Activated CD8-positive, alpha-beta memory T cell treated with anti-CD3 and anti-CD28 coated beads for 1 hour (primary cell): ENCODE measurements around the gene R3HDM2.

ENCODE experiments used
- DNase-seq, 2 donors: peaks; one replicate each; pipeline ENCODE4 v3.0.0-alpha.2; 2020; ENCODE audit warnings: low read depth in 1 of 2; ENCODE audit errors: extremely low read depth in 1 of 2

Gene R3HDM2

DNA sequence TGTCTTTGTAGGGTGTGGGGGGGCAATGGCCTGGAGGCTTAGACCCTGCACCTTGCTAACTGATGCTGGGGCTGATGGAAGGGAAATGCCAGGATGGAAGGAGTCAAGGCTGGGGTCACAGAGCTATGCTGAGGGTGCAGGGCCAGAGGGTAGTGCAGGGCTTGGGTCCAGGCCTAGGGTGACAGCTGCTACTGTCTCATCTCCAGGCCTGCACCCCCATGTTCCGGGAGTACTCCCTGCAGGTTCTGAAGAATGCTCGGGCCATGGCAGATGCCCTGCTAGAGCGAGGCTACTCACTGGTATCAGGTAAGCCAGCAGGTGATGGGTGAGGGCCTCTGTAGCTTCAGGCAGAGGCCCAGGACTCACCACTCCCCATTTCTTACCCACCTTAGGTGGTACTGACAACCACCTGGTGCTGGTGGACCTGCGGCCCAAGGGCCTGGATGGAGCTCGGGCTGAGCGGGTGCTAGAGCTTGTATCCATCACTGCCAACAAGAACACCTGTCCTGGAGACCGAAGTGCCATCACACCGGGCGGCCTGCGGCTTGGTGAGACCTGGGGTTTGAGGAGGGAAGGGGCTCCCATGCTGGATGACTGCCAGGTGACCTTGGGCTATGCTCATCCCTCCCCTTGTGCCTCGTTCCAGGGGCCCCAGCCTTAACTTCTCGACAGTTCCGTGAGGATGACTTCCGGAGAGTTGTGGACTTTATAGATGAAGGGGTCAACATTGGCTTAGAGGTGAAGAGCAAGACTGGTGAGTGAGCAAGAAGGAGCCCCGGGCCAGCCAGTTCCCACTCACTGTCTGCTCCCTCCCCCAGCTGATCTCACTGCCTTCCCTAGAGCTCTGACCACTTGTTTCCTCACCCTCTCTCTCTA, 197.2 kb downstream of the R3HDM2 start:
- DNase-seq: no peak

DNA sequence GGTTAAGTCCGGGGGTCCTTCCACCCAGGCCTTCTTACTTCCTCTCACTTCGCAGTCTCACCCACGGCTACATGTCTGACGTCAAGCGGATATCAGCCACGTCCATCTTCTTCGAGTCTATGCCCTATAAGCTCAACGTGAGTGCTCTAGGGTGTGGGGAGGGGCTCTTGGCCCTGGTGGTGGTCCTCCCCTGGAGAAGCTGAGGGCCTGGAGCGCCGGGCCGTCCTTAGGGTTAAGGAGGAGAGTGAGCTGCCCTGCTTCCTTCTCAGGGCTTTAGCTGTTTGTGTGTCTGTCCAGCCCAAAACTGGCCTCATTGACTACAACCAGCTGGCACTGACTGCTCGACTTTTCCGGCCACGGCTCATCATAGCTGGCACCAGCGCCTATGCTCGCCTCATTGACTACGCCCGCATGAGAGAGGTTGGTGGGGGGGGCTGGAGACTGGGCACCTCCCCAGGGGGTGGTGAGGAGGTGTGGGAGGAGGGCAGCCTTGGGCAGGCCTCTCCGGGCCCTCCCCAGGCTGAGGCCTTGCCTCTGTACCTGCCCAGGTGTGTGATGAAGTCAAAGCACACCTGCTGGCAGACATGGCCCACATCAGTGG, 198.6 kb downstream of the R3HDM2 start:
- no peak for DNase-seq

DNA sequence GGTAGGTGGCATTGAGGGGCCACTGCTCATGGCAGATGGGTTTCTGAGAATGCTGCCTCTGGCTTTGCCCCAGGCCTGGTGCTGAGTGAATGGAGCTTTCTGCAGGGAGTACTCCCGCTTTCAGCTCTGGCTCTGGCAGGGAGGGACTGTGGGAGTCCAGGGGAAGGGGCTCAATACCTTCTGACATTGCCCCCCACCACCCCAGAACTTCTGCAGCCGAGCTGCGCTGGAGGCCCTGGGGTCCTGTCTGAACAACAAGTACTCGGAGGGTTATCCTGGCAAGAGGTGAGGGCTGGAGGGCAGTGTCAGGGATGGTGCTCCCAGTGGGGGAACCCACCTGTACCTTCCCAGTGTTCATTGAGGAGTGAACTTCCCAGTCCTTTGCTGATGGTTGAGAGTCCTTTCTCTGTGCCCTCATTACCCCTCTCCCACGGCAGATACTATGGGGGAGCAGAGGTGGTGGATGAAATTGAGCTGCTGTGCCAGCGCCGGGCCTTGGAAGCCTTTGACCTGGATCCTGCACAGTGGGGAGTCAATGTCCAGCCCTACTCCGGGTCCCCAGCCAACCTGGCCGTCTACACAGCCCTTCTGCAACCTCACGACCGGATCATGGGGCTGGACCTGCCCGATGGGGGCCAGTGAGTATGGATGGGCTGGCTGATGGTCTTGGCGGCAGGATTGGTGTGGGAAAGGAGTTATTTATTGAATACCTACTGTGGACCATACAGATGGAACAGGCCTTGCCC, 199.4 kb downstream of the R3HDM2 start:
- DNase-seq: no peak

DNA sequence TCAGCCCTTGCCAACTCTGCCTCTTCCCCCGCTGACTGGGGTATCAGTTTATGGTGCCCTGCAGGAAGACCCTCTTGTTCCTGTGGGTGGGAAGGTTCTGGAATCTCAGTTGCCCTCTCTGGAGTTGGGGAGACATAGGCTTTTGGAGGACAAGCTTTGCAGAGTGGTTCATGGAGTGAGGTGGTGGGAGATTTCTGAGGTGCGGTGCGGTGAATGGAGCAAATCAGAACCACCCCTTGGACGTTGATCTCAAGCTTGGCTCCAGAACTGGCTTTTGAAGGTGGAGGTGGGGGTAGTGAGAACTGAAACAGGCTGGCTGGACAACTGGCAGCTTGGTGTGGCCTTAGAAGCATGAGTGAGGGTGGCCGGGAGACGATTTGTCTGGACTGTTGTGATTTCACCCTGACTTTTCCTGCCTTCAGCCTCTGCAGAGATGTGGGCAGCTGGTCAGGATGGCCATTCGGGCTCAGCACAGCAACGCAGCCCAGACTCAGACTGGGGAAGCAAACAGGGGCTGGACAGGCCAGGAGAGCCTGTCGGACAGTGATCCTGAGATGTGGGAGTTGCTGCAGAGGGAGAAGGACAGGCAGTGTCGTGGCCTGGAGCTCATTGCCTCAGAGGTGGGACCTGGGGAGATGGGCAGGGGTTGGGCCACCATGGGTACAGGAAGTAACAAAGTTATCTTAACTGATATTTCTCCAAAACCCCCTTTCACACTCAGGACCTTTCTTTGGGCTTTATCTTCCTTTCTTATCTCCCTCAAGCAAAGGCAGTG, 200.3 kb downstream of the R3HDM2 start:
- DNase-seq: no peak

DNA sequence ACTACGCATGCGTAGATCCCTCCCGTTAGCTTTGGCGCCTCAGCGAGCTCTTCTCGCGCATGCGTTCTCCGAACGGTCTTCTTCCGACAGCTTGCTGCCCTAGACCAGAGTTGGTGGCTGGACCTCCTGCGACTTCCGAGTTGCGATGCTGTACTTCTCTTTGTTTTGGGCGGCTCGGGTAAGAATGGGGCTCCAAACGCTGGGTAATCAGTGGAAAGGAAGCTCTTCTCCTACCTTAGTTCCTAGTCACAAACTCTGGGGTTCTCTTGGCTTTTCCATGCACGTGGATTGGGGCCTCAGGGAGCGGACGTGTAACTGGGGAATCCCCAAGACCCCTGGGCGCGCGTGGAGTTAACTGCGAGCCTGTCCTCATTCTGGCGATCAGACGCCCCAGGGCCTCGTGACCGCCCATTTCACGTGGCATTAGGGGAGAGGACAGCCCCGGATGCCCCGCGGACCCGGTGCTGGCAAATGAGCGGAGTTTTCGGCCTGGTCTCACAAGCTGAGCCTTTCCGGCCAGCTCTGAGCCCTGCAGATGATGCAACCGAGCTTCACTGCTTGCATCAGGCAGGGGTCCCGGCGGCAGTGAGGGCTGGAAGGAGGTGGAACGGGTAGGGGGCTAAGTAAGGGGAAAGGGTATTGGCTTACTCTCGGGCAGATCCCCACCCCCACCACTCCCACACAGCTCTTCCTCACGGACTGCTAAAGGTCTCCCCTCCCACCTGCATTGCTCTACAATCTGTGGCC, 201.0 kb downstream of the R3HDM2 start, which contains the start of gene SHMT2:
Gene SHMT2, plus strand, starts transcription at position 78 of the 747 bp plus-strand sequence. Its CDS starts 68 bp downstream, at position 146.
- DNase-seq: peak; percentile 82 to 85

DNA sequence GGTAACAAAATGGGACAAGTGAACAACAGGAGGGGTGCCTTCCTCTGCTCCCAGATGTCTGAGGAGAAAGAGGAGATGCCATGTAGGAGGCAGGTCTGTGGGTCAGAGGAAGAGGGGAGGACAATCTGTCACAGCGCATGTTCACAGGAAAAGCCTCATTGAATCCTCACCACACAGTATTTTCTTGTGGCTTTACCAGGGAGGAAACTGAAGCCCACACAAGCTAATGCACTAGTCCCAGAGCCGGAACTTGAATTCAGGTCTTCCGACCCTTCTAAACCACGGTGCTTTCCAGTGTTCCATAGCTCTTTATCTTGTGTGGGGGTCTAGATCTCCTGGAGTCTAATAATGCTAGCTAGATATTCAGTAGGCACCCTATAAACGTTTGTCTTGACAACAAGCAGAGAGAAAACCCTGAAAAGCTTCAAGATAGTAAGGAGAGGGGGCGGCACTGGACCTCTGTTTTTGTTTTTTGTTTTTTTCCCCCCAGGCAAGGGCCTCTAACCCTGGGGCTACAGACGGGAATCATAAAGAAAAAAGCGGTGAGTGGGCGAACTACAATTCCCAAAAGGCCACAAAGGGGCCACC, 201.7 kb downstream of the R3HDM2 start:
- DNase-seq: no peak

DNA sequence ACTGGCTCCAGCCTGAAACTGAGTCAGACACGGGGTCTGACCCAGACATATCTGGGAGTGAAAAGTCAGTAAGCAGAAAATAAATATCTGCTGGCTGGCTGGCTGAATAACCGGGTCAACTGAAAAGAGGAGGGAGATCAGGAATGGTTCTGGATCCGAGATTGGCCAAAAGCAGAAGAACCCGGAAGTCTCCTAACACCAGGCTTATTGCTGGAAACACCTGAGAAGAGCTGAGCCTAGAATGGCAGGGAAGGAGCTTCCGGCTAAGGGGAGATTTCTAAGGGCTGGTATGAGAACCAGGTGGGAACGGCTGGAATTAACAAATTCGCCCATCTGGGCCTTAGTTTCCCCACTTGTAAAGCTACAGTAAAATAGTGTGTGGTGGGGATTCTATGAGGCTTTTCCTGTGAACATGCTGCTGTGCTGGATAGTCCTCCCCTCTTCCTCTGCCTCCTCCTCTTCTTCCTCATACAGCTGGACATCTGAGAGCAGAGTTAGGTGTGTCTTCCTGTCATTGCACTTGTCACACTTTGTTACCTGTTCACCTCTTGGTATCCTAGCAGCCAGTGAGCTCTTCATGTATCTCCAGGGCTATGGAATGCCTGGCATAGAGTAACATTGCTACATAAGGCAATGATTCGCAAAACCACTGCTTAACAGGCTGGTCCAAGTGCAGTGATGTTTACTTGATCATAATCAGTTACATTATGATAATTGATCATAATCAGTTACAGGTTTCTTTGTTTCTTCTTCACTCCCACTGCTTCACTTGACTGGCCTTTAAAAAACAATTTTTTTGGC, 203.3 kb downstream of the R3HDM2 start:
- no peak for DNase-seq

DNA sequence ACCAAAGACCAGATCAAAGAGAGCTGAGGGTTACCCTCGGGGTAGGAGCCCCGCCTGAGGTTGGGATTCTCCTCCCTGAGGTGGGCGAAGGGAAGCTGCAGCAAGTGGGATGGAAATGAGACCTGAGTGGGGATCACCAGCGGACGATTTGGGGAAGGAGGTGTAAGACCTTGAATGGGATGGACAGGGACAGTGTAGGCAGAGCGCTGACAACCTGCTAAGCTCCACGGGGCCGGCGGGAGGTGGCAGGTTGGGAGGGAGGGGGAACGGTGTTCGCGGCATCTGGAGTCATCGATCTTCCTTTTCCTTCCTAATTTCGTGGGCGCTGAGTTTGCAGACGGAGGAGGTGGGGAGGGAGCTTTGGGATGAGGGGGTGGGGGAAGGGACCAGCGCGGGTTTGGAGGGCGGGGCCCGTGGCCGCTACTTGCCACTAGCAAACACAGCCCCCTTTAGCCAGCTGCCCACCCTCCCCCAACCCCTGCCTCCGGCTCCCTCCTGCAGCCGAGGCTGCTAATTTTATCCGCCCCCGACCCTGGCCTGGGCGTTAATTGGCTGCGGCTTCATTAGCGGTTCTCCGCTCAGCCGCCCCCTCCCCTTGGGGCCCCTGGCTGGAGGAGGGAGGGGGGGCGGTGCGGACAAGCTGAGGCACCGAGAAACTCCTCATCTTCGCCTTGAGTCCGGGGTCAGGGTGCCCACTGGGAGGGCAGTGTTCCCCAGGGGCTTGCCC, 204.1 kb downstream of the R3HDM2 start:
- DNase-seq: no peak

DNA sequence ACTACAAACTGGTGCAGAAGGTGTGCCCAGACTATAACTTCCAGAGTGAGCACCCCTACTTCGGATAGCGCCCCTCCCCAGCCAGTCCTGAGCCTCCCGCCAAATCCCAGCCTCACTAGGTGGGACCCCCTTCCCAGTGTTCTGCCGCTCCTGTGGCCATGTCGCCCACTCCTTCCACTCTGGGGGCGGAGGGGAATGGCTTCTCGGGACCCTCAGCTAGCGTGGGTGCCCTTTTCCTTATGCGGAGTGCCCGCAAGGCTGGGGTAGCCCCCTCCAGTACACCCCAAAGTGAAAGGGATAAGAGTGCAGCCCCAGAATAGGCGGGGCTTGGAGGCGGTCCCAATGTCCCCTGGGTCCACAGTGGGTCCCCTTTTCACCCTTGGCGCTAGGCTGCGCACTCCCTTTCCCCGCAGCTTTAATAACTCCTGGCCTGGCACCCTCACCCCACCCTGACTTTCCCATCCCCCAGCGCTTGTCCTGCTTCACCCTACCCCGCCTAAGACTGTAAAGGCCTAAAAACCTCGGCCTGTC, 205.1 kb downstream of the R3HDM2 start:
- no peak for DNase-seq

DNA sequence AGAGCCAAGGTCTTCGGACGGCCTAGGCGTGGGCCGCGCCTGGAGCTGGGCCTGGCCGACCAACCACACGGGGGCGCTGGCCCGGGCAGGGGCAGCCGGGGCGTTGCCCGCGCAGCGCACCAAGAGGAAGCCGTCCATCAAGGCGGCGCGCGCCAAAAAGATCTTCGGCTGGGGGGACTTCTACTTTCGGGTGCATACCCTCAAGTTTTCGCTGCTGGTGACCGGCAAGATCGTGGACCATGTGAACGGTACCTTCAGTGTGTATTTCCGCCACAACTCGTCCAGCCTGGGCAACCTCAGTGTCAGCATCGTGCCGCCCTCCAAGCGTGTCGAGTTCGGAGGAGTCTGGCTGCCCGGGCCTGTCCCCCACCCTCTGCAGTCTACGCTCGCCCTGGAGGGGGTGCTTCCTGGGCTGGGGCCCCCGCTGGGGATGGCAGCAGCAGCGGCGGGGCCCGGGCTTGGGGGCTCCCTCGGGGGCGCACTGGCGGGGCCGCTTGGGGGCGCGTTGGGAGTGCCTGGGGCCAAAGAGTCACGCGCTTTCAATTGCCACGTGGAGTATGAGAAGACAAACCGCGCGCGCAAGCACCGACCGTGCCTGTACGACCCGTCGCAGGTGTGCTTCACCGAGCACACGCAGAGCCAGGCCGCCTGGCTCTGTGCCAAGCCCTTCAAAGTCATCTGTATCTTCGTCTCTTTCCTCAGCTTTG, 205.7 kb downstream of the R3HDM2 start:
- peak; percentile 43 to 44 for DNase-seq

DNA sequence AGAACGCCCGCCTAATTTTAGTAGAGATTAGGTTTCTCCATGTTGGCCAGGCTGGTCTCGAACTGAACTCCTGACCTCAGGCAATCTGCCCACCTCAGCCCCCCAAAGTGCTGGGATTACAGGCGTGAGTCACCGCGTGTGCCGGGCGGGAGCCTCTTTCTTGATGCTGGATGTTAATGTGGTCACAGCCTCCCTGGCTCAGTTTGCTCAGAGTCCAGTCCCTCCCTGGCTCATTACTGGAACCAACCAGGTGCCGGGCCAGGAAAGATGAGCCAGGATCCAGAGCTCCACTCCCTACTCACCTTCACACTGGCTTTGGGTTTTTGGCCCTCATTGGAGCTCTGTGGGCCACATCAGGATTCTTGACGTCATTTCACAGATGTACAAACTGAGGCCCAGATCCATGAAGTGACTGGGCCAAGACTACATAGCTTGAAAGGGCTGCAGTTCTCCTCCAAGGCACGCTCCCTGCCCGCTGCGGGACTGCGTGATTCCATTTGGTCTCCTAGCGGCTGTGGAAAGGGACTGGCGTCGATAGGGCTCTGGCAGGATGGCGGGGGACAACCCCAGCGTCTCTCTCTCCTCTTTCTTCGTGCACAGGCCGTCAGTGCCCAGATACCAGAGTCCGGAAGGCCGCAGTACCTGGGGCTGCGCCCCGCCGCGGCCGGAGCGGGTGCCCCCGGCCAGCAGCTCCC, 206.4 kb downstream of the R3HDM2 start:
- no peak for DNase-seq

DNA sequence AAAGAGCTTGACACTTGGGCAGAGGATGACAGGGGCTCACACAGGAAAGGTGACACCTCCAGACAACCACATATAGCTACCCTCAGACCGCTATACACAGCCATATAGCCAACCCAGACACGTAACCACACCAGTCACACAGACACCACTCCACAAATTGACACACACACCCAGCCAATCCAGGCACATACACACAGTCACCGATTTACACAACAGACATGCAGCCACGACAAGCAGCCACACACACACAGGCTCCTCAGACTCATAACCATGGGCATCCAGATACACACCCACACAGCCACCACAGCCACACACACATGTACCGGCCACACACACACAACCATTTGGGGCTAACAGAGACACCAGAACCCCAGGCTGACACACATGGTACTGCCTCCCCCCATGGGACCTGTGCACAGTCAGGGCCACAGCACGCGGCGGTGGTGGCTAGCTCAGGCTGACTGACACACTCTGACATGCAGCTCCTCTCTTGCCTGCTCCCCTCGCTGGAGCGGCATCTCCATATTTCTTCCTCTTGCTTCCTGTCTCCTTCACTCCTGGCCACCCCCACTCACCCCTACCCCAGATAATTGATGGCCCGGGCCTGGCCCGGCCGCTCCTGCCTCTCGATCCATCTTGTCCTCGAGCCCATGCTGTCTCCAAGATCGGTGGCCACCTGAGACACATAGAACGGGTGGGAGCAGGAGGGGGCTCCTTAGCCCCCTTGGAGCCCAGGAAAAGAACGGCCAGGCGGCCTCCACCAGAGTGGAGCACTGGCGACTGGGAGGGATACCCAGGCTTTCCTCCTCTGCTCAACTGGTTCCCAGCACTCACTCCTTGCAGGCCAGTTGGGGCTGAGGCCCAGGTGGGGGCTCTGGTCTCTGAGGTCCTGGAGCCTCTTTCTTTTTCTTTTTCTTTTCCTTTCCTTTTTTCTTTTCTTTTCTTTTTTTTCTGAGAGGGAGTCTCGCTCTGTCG, 207.4 kb downstream of the R3HDM2 start:
- DNase-seq: no peak

DNA sequence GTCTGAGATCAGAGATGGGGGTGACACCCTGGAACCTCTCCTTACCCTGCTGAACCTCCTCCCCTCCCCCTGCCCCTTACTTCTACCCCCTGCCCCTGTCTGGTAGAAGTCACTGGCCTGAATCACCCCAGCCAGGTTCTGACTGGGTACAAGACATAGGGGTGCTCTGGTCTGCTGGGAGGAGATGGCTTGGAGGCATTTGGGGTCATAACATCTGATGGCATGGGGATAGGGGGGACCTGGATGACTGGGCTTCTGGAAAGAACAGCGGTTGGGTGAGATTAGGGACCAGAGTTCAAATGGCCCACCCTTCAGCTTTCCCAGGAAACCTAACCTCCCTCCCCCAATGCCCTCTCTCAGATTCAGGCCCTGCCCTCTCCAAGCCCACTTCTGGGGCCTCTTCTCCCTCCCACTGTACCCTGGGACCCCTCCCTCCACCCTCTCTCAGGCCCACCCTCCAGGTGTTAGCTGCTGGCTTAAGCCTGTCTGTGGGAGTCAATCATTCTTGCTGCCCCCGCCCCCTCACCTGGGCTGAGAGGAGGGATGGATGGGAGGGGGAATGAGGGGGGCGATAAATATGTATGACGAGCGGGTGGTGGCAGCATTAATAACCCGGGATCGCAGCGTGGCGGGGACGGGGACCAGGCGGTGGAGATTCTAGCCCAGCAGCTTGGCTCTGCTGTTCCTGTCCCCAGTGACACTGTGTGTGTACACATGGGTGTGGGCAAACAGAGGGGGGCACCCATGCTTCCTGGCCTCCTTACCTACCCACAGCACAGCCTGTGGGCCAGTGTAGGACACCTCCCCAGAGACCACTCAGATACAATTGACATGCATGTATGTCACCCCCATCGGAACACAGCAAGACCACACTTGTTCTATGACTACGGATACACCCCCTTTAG, 208.3 kb downstream of the R3HDM2 start:
- no peak for DNase-seq

DNA sequence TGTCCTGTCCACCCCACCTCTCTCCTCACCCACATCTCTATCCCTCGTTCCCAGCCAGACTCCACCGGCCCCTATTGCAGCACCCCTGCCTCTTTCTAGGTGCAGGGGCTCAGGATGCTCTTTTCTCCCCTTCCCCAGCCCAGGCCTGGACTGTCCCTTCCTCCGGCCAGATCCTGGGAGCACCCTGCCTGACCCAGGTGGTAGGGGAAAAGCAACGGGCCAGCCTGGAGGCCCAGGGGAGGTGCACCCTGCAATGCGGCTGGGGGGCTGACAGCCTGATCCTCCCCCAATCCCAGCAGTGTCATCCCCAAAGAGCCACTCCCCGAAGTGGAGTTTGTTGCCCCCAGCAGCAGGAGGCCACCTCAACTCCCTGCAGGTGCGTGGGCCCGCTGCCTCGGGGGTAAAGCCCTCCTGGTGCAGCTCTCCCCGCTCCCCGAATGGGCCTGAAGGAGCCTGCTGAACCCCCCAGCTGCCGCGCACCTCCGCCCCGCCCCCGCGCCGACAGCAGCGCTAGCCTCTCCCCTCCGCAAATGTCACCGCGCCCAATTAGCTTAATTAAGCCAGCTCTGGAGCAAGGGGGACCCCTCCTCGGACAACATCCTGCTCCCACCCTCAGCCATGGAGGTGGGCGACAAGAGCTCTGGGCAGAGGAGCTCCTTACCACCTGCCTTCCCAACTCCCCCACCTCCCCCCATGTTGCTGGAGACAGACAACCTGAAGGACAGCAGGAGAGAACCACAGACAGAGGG, 209.5 kb downstream of the R3HDM2 start:
- DNase-seq: no peak
